ENCODE data around the gene FAM114A2. TPM values are rescaled to one million over a fixed set of nuclear protein-coding genes. Genes with fewer than 3 reads are reported as not detected.

FAM114A2 gene
- total RNA-seq, 1 donor = 42.3 TPM

DNA sequence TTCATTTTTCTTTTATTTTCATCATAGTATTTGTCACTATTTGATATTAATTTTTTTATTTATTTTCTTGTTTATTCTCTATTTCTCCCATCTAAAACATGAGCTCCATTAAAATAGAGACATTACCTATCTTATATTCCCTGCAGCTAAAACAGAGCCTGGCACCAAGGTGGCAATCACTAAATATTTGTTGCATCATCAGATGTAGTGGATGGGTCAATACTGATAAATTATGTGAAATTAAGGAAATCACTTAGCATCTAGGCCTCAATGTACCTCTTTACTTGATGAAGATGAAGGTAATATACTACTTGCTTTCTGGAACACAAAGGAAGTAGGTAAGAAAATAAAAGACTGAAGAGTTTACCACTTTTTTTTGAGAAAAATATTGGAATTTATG lies 24.7 kb upstream of the FAM114A2 start:
- no peak for DNase-seq (ENCODE audit: low read depth)
- TF ChIP-seq, protein P1, sequence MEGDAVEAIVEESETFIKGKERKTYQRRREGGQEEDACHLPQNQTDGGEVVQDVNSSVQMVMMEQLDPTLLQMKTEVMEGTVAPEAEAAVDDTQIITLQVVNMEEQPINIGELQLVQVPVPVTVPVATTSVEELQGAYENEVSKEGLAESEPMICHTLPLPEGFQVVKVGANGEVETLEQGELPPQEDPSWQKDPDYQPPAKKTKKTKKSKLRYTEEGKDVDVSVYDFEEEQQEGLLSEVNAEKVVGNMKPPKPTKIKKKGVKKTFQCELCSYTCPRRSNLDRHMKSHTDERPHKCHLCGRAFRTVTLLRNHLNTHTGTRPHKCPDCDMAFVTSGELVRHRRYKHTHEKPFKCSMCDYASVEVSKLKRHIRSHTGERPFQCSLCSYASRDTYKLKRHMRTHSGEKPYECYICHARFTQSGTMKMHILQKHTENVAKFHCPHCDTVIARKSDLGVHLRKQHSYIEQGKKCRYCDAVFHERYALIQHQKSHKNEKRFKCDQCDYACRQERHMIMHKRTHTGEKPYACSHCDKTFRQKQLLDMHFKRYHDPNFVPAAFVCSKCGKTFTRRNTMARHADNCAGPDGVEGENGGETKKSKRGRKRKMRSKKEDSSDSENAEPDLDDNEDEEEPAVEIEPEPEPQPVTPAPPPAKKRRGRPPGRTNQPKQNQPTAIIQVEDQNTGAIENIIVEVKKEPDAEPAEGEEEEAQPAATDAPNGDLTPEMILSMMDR (IDR thresholded peaks at IDR 0.05; ENCODE audit: insufficient read depth, low read depth, low read length) = no peak
- H3K4me3 ChIP-seq (ENCODE audit: low read depth, low read length) = no peak overlapping the region

- no peak overlapping the region for H3K4me3 ChIP-seq (ENCODE audit: low read depth, low read length)
- DNase-seq (ENCODE audit: low read depth) = no peak
- TF ChIP-seq, protein P1 (IDR thresholded peaks at IDR 0.05; ENCODE audit: insufficient read depth, low read depth, low read length) = no peak
Measured at GRCh38 chr5:154060606-154061005, 21.9 kb upstream of the FAM114A2 start.

DNA sequence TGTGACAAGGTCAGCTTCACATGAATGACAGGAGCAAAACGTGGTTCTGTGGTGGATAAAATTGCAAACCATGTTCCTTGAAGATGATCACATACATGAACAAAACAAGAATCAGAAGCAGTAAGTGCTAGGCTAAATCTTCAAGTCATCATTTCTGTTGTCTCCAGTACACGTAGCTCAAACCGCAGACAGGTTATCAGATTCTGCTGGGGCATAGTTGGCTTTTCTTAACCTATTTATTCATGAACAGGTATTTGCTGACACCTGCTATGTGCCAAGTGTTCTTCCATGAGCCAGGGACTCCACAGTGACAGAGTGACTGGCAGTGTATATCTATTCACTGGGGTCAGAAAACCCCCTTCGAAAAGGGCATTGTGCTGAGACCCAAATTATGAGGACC lies 20.9 kb upstream of the FAM114A2 start:
- no peak overlapping the region for H3K4me3 ChIP-seq (ENCODE audit: low read depth, low read length)
- DNase-seq (ENCODE audit: low read depth) = no peak
- TF ChIP-seq, protein P1 (IDR thresholded peaks at IDR 0.05; ENCODE audit: insufficient read depth, low read depth, low read length) = no peak

GRCh38 chr5:154059039-154059430 lies 20.3 kb upstream of the FAM114A2 start:
- TF ChIP-seq, protein P1 (IDR thresholded peaks at IDR 0.05; ENCODE audit: insufficient read depth, low read depth, low read length) = no peak
- no peak overlapping the region for H3K4me3 ChIP-seq (ENCODE audit: low read depth, low read length)
- no peak for DNase-seq (ENCODE audit: low read depth)

DNA sequence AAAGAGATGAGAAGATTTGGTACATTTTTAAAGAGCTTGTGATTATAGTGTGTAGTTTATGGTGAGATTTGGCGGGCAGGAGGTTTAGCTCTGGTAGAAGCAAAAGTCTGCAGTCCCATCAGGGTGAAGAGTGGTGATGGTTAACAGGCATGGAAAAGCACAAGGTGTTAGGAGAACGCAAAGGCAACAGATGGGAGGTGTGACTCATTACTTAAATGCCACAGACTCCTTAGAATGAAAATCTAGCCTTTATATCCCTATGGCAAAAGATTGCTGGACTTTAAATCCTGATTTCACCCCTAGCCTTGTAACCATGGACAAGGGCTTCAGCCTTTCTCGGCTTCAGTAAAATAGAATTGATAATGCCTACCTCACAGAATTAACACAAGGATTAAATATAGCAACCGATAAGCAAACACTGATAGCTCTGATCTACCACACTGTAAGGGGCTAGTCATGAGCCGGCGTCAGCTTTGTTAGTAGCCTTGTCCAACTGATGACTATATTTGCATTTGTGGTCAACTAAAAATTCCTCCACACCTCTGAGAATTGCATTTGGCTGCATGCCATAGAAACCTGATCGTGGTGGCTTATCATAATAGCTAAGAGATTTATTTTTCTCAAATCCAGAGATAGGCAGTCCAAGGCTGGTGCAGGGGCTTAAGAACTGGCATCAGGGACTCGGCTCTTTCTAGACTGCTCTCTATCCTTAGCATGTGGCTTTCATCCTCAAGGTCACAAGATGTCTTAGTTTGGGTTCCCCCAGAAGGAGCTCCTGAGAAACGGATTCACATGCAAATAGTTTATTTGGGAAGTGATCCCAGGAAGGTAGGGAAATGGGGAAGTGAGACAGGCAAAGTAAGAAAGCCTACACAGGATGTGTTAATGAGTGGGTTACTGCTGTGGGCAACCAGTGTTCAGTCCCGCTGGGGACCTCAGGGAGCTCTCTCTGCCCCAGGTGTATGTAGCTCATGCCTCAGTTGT lies 19.6 kb upstream of the FAM114A2 start:
- H3K4me3 ChIP-seq (ENCODE audit: low read depth, low read length) = no peak overlapping the region
- DNase-seq (ENCODE audit: low read depth) = peak; percentile 16
- TF ChIP-seq, protein P1 (IDR thresholded peaks at IDR 0.05; ENCODE audit: insufficient read depth, low read depth, low read length) = no peak

GRCh38 chr5:154055201-154055600 lies 16.5 kb upstream of the FAM114A2 start:
- no peak overlapping the region for H3K4me3 ChIP-seq (ENCODE audit: low read depth, low read length)
- TF ChIP-seq, protein P1 (IDR thresholded peaks at IDR 0.05; ENCODE audit: insufficient read depth, low read depth, low read length) = no peak
- DNase-seq (ENCODE audit: low read depth) = no peak
